ENCODE measurements around the gene CALB2.

DNA sequence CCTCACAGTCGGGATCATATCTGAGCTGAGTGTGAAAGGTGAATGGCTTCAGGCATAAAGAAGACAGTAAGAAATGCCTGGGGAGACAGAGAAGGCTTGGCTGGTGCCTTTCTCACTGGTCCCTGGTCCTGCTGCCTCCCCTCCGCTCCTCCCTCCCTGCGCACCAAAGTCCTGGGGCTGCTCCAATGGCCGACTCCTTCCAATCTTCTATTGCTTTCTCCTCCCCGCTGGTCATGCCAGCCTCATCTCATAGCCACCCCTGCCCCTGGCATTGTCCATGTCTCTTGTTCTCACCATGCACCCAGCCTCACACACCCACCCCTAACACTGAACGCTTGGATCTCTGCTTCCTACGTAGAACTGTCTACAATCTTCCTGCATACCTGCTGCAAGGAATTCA is 65.3 kb downstream of the CALB2 start:
- TF ChIP-seq CTCF (IDR thresholded peaks at IDR 0.05; ENCODE audit: poor library complexity, severe bottlenecking), result no peak
- TF ChIP-seq EZH2 (IDR thresholded peaks at IDR 0.05; ENCODE audit: borderline replicate concordance, insufficient read depth, low read length, poor library complexity, severe bottlenecking), result no peak
- no peak for TF ChIP-seq POLR2AphosphoS5 (IDR thresholded peaks at IDR 0.05)
- TF ChIP-seq RAD21 (conservative IDR thresholded peaks at IDR 0.05), result no peak
- no peak for TF ChIP-seq TAF1 (IDR thresholded peaks at IDR 0.05; ENCODE audit: low read depth)
- TF ChIP-seq SMC3 (conservative IDR thresholded peaks at IDR 0.05; ENCODE audit: poor library complexity), result no peak

All from neural cell (in vitro differentiated cells).